Measurements from ENCODE around the gene SMC1A. TPM values are rescaled to one million over a fixed set of nuclear protein-coding genes. Genes with fewer than 3 reads are reported as not detected.
A peak's percentile ranks its signal among the peaks of the same experiment; 100 is the strongest.

Gene SMC1A
- total RNA-seq, 1 donor from 2014 or later, result 31.4 TPM

DNA sequence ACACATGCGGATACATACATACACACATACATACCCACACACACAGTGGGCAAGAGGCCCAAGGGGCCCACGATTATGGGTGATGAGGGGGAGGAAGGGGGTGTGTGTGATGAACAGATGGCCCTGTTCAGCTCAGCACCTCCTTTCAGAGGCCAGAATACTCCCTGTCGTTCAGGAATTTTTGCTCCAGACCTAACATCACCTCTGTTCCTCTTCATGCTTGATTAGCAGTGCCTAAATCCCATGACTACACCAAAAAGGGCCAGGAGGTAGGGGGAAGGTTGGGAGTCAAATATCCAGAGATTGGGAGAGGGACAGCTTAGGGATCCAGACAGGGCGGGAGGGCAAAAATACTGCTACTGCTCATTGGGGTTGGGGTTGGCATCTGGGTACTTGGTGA is 42.7 kb downstream of the SMC1A start:
- peaks cover 0 to 60% of the 10 kb centered on the region in 2 donors for H3K36me3 ChIP-seq
- TF ChIP-seq POLR2A (IDR thresholded peaks at IDR 0.05), result no peak
- TF ChIP-seq CTCF (IDR thresholded peaks at IDR 0.05), result no peak
- no peak for TF ChIP-seq POLR2AphosphoS5 (IDR thresholded peaks at IDR 0.05; ENCODE audit: insufficient read depth in 1 of 2, low read depth in 1 of 2)
- DNase-seq (ENCODE audit: extremely low spot score in 2 of 2), result peak in 1 of 2 donors; percentile 29

DNA sequence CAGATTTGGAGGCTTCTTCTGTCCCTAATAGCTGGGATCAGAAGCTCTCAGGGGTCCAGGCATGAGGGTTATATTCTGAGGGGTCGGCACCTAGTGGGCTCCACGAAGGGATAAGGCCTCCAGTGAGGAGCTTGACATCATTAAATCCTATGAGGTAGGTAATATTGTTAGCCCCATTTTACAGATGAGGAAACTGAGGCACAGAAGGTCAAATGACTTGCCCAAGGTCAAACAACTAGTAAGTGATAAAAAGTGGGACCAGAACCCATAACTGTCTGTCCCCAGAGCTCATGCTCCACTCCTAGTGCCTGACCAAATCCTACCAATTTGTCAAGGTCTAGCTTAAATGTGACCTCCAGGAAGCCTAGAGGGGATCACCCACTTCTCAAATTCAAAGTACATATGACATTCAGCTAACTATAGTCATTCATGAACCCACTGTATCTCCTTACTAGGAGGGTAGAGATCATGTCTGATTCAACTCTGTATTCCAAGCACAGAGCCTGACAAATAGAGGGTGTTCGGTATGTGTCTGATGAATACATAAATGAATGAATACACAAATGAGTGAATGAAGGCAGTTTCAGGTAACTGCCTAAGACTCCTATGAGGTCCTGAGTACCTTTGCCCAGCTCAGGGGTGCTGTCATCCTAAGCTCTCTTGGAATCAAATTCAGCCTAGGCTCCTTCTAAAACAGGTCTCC is 43.3 kb downstream of the SMC1A start:
- Histone ChIP-seq H3K4me1 (no peaks in the 10 kb centered on the region), H3K27ac (no peak overlapping the region), H3K9me3 (no peaks in the 10 kb centered on the region), H3K36me3 (peaks cover 0 to 54% of the 10 kb centered on the region in 2 donors), H3K27me3 (no peaks in the 10 kb centered on the region), H3K4me3 (no peak overlapping the region)
- TF ChIP-seq POLR2A (IDR thresholded peaks at IDR 0.05) (no peak), POLR2AphosphoS5 (IDR thresholded peaks at IDR 0.05; ENCODE audit: insufficient read depth in 1 of 2, low read depth in 1 of 2) (no peak), CTCF (IDR thresholded peaks at IDR 0.05) (no peak)
- intact Hi-C loops (cut with DNase I), result no loop called here
- no peak for DNase-seq (ENCODE audit: extremely low spot score in 2 of 2)

More for the DNA sequence above, 42.7 kb downstream of the SMC1A start:
- no peak overlapping the region for H3K4me3 ChIP-seq
- H3K27me3 ChIP-seq, result no peaks in the 10 kb centered on the region
- H3K4me1 ChIP-seq, result no peaks in the 10 kb centered on the region
- H3K9me3 ChIP-seq, result no peaks in the 10 kb centered on the region
- no peak overlapping the region for H3K27ac ChIP-seq
- intact Hi-C loops (cut with DNase I), result no loop called here

GRCh38 chrX:53377464-53377863 is 45.0 kb downstream of the SMC1A start:
- Histone ChIP-seq H3K4me1 (no peaks in the 10 kb centered on the region), H3K9me3 (no peaks in the 10 kb centered on the region)
- intact Hi-C loops (cut with DNase I), result no loop called here

GRCh38 chrX:53376888-53377287 is 45.6 kb downstream of the SMC1A start:
- H3K4me1 ChIP-seq, result no peaks in the 10 kb centered on the region
- H3K4me3 ChIP-seq, result no peak overlapping the region
- peaks cover 0 to 33% of the 10 kb centered on the region in 2 donors for H3K36me3 ChIP-seq
- no peaks in the 10 kb centered on the region for H3K27me3 ChIP-seq
- TF ChIP-seq POLR2A (IDR thresholded peaks at IDR 0.05) (no peak), CTCF (IDR thresholded peaks at IDR 0.05) (no peak), POLR2AphosphoS5 (IDR thresholded peaks at IDR 0.05; ENCODE audit: insufficient read depth in 1 of 2, low read depth in 1 of 2) (no peak)
- no peak for DNase-seq (ENCODE audit: extremely low spot score in 2 of 2)
- intact Hi-C loops (cut with DNase I), result no loop called here
- no peaks in the 10 kb centered on the region for H3K9me3 ChIP-seq
- no peak overlapping the region for H3K27ac ChIP-seq

More at GRCh38 chrX:53377464-53377863, 45.0 kb downstream of the SMC1A start:
- no peak for TF ChIP-seq POLR2A (IDR thresholded peaks at IDR 0.05)
- no peak for TF ChIP-seq POLR2AphosphoS5 (IDR thresholded peaks at IDR 0.05; ENCODE audit: insufficient read depth in 1 of 2, low read depth in 1 of 2)
- TF ChIP-seq CTCF (IDR thresholded peaks at IDR 0.05), result no peak
- H3K36me3 ChIP-seq, result peaks cover 0 to 39% of the 10 kb centered on the region in 2 donors
- H3K27ac ChIP-seq, result no peak overlapping the region
- DNase-seq (ENCODE audit: extremely low spot score in 2 of 2), result no peak
- H3K4me3 ChIP-seq, result no peak overlapping the region
- no peaks in the 10 kb centered on the region for H3K27me3 ChIP-seq

DNA sequence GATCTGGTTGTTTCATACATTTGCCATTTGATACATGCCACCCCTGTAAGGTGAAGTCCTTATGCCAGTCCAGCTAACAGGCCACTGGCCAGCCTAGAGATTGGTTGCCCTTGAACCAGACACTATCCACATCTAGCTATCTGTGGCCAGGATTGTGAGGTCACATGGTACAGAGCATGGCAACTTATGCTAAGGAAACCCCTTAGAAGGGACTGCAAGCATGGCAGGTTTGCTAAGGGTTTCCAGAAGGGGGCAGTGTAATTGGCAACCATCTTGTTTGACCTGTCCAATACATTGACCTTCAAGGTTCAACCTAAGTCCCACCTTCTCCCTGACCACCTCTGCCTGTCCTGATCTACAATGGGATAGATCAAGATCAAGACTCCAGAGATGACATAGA is 47.5 kb downstream of the SMC1A start:
- Histone ChIP-seq H3K4me3 (no peak overlapping the region), H3K27me3 (no peaks in the 10 kb centered on the region), H3K27ac (no peak overlapping the region), H3K4me1 (no peaks in the 10 kb centered on the region), H3K36me3 (peaks cover 0 to 14% of the 10 kb centered on the region in 2 donors), H3K9me3 (no peaks in the 10 kb centered on the region)
- TF ChIP-seq CTCF (IDR thresholded peaks at IDR 0.05) (no peak), POLR2AphosphoS5 (IDR thresholded peaks at IDR 0.05; ENCODE audit: insufficient read depth in 1 of 2, low read depth in 1 of 2) (no peak), POLR2A (IDR thresholded peaks at IDR 0.05) (no peak)
- no peak for DNase-seq (ENCODE audit: extremely low spot score in 2 of 2)
- intact Hi-C loops (cut with DNase I), result no loop called here
